LHCN-M2 (cell line): ENCODE measurements around the gene C1orf159. TPM values are rescaled to one million over a fixed set of nuclear protein-coding genes. Genes with fewer than 3 reads are reported as not detected.
"Not testable (repeated sequence)": the region's sequence is repeated elsewhere in the genome, so short reads cannot be mapped to it uniquely, and the experiment has no call there.

Source experiments
- DNase-seq: peaks from one replicate; pipeline ENCODE4 v3.0.0-alpha.2; 2012; ENCODE audit warnings: low read depth
- total RNA-seq: library from RNA; depleted of rRNA; stranded (reverse); fragments of >200 nt; gene quantifications from 2 replicates; pipeline ENCODE4 v1.2.3, GENCODE V29; 2014

Gene C1orf159
- total RNA-seq, 1 experiment from 2014 or later: 18.8 TPM

- no peak for DNase-seq
Measured at GRCh38 chr1:1149416-1149815, 33.5 kb upstream of the C1orf159 start.

GRCh38 chr1:1148569-1148968 is 32.7 kb upstream of the C1orf159 start:
- DNase-seq: no peak

- no peak for DNase-seq
Measured at GRCh38 chr1:1148061-1148460, 32.2 kb upstream of the C1orf159 start.

- DNase-seq: no peak
Measured at GRCh38 chr1:1146596-1146995, 30.7 kb upstream of the C1orf159 start.

GRCh38 chr1:1146026-1146425 is 30.1 kb upstream of the C1orf159 start:
- DNase-seq: no peak

GRCh38 chr1:1145547-1145914 is 29.6 kb upstream of the C1orf159 start:
- DNase-seq: no peak

GRCh38 chr1:1144843-1145546 is 29.1 kb upstream of the C1orf159 start:
- DNase-seq: no peak

- DNase-seq: no peak
Measured at GRCh38 chr1:1144122-1144842, 28.4 kb upstream of the C1orf159 start.

- no peak for DNase-seq
Measured at GRCh38 chr1:1143636-1144035, 27.7 kb upstream of the C1orf159 start.

- DNase-seq: no peak
Measured at GRCh38 chr1:1142844-1143243, 27.0 kb upstream of the C1orf159 start.

GRCh38 chr1:1142352-1142751 is 26.5 kb upstream of the C1orf159 start:
- DNase-seq: not testable (repeated sequence)

GRCh38 chr1:1141911-1142250 is 26.0 kb upstream of the C1orf159 start:
- DNase-seq: no peak

- DNase-seq: no peak
Measured at GRCh38 chr1:1141244-1141910, 25.5 kb upstream of the C1orf159 start.

GRCh38 chr1:1140673-1141072 is 24.8 kb upstream of the C1orf159 start:
- DNase-seq: no peak

- no peak for DNase-seq
Measured at GRCh38 chr1:1137256-1138045, 21.6 kb upstream of the C1orf159 start.

GRCh38 chr1:1136547-1137230 is 20.8 kb upstream of the C1orf159 start:
- DNase-seq: no peak

GRCh38 chr1:1135339-1136136 is 19.6 kb upstream of the C1orf159 start:
- no peak for DNase-seq

GRCh38 chr1:1134300-1134970 is 18.5 kb upstream of the C1orf159 start:
- no peak for DNase-seq

- no peak for DNase-seq
Measured at GRCh38 chr1:1132956-1133750, 17.3 kb upstream of the C1orf159 start.
